Endothelial cell of umbilical vein (primary cell): ENCODE data around the gene CCN2. TPM values are rescaled to one million over a fixed set of nuclear protein-coding genes. Genes with fewer than 3 reads are reported as not detected.

ENCODE experiments used
- BruUV-seq: library from RNA; stranded (reverse); fragments of 400-500 nt; replicated peaks from 2 replicates; lab custom pipeline; 2021; lab: Mats Ljungman, UMichigan
- CTCF ChIA-PET: fragments of 300-600, 350-600 bp; sonication (Branson Sonifier 250); formaldehyde crosslinking; loops from one replicate; lab custom pipeline; 2021; ENCODE audit warnings: antibody characterized with exemption, inconsistent platforms; lab: Charles Lee
- POLR2A ChIA-PET: fragments of 300-600, 350-600 bp; sonication (Branson Sonifier 250); formaldehyde crosslinking; loops from one replicate; lab custom pipeline; 2021; ENCODE audit warnings: antibody characterized with exemption, inconsistent platforms; lab: Charles Lee
- DNase-seq: peaks from one replicate; pipeline ENCODE4 v3.0.0-alpha.2; 2011; ENCODE audit warnings: low read depth, low spot score
- FAIRE-seq: peaks from 2 replicates; lab custom pipeline; 2011; peaks lifted over from hg19 to GRCh38; lab: Jason Lieb, UNC
- H2AFZ ChIP-seq: 2 replicates; pipeline ENCODE4 v1.6.0; 2012; ENCODE audit warnings: low read depth, low read length, control low read depth, inconsistent platforms
- H3K27ac ChIP-seq: 2 replicates; pipeline ENCODE4 v1.5.1; 2011; ENCODE audit warnings: low read depth, mild to moderate bottlenecking, control low read depth, low read length, moderate library complexity; ENCODE audit not compliant: insufficient read depth
- H3K27me3 ChIP-seq, 2 experiments: 2 replicates each; pipeline versions ENCODE4 v1.6.0 to v1.6.1; 2011; ENCODE audit warnings: low read length in 2 of 2, mixed read lengths in 1 of 2; ENCODE audit not compliant: control insufficient read depth in 2 of 2, insufficient read depth in 2 of 2
- H3K36me3 ChIP-seq, 2 experiments: 2 replicates in 1 of 2; 3 replicates in 1 of 2; pipeline ENCODE4 v1.5.1; 2011; ENCODE audit warnings: low read length in 2 of 2, mild to moderate bottlenecking in 1 of 2, moderate library complexity in 1 of 2; ENCODE audit not compliant: control insufficient read depth in 2 of 2, insufficient read depth in 2 of 2; ENCODE audit errors: extremely low read depth in 1 of 2
- H3K4me1 ChIP-seq: 3 replicates; pipeline ENCODE4 v1.5.1; 2011; ENCODE audit warnings: mild to moderate bottlenecking, low read length; ENCODE audit not compliant: control insufficient read depth, insufficient read depth; ENCODE audit errors: extremely low read depth
- H3K4me2 ChIP-seq: 2 replicates; pipeline ENCODE4 v1.6.1; 2011; ENCODE audit warnings: low read length, control low read depth, mixed read lengths; ENCODE audit not compliant: insufficient read depth
- H3K4me3 ChIP-seq, 3 experiments: fragments of 200-600 bp in 1 of 3; sonication (generic), shearing (Covaris generic) in 1 of 3; replicated peaks in 1 of 3; 2 replicates each; pipeline ENCODE4 v1.5.1; 2011 to 2016; ENCODE audit warnings: control low read depth in 3 of 3, low read length in 3 of 3, mild to moderate bottlenecking in 2 of 3, inconsistent platforms in 1 of 3, low read depth in 1 of 3, moderate library complexity in 1 of 3; ENCODE audit not compliant: insufficient read depth in 1 of 3
- H3K79me2 ChIP-seq: 2 replicates; pipeline ENCODE4 v1.6.0; 2012; ENCODE audit warnings: low read length, inconsistent platforms; ENCODE audit not compliant: control insufficient read depth, insufficient read depth
- H3K9ac ChIP-seq: replicated peaks from 2 replicates; pipeline ENCODE3; 2011; ENCODE audit warnings: low read length, control low read depth; ENCODE audit not compliant: insufficient read depth; ENCODE audit errors: extremely low read depth
- H3K9me1 ChIP-seq: replicated peaks from 3 replicates; pipeline ENCODE4 v1.6.0; 2011; ENCODE audit warnings: mild to moderate bottlenecking, low read length; ENCODE audit not compliant: control insufficient read depth, insufficient read depth; ENCODE audit errors: extremely low read depth
- H3K9me3 ChIP-seq: replicated peaks from 2 replicates; pipeline ENCODE4 v1.5.1; 2012; ENCODE audit warnings: low read length, inconsistent platforms; ENCODE audit not compliant: control insufficient read depth, insufficient read depth
- H4K20me1 ChIP-seq: replicated peaks from 2 replicates; pipeline ENCODE3; 2011; ENCODE audit warnings: mild to moderate bottlenecking, low read length; ENCODE audit not compliant: control insufficient read depth, insufficient read depth; ENCODE audit errors: extremely low read depth
- CTCF ChIP-seq, 2 donors: IDR thresholded peaks; 1 replicate in 1 of 2; 2 replicates in 1 of 2; pipeline ENCODE4 v1.5.1; 2011; ENCODE audit warnings: low read length in 2 of 2, mild to moderate bottlenecking in 2 of 2, moderate library complexity in 2 of 2, control low read depth in 1 of 2, inconsistent platforms in 1 of 2, low read depth in 1 of 2; ENCODE audit not compliant: insufficient read depth in 1 of 2; ENCODE audit errors: extremely low read depth in 1 of 2
- EZH2 ChIP-seq: IDR thresholded peaks from 2 replicates; pipeline ENCODE4 v1.6.1; 2012; ENCODE audit warnings: borderline replicate concordance, low read depth, mild to moderate bottlenecking, moderate library complexity, low read length, inconsistent platforms; ENCODE audit not compliant: severe bottlenecking
- FOS ChIP-seq: IDR thresholded peaks from 2 replicates; pipeline ENCODE4 v1.6.1; 2011; ENCODE audit warnings: mild to moderate bottlenecking, low read length, moderate library complexity, borderline replicate concordance; ENCODE audit not compliant: insufficient read depth
- GATA2 ChIP-seq: IDR thresholded peaks from 2 replicates; pipeline ENCODE4 v1.7.0; 2011; ENCODE audit warnings: low read depth, mild to moderate bottlenecking, moderate library complexity, mixed read lengths, low read length; ENCODE audit not compliant: insufficient read length, insufficient read depth
- JUN ChIP-seq: IDR thresholded peaks from 2 replicates; pipeline ENCODE4 v1.6.1; 2011; ENCODE audit warnings: borderline replicate concordance, low read depth; ENCODE audit not compliant: insufficient read length, insufficient read depth
- MYC ChIP-seq: IDR thresholded peaks from one replicate; pipeline ENCODE4 v1.6.1; 2011; ENCODE audit warnings: mild to moderate bottlenecking, low read depth, low read length
- POLR2A ChIP-seq: IDR thresholded peaks from 2 replicates; pipeline ENCODE4 v1.6.1; 2012; ENCODE audit warnings: low read depth, mild to moderate bottlenecking, control low read depth, low read length
- POLR2AphosphoS5 ChIP-seq: IDR thresholded peaks from 2 replicates; pipeline ENCODE4 v1.6.1; 2012; ENCODE audit warnings: low read depth, mild to moderate bottlenecking, control low read depth, low read length, moderate library complexity; ENCODE audit not compliant: insufficient read depth
- dilution Hi-C: fragments of 300-500 bp; cut with MboI; formaldehyde crosslinking; loops from one replicate; pipeline ENCODE4 v1.15.0; 2019; ENCODE audit warnings: low sequenced_read_pairs; ENCODE audit not compliant: extremely low pct_ligation_motif_present
- intact Hi-C: fragments of 100-400 bp; cut with micrococcal nuclease; formaldehyde crosslinking; loops from one replicate; pipeline ENCODE4 v1.10.0; 2022
- polyA plus RNA-seq, 4 experiments: library from polyadenylated mRNA; depleted of rRNA in 3 of 4; stranded (reverse) in 3 of 4; unstranded in 1 of 4; fragments of >200 nt; gene quantifications; 2 replicates each; pipeline versions ENCODE4 v1.2.1 to v1.2.3, GENCODE V29; 2011 to 2012; ENCODE audit warnings: missing spikeins in 1 of 4
- total RNA-seq: library from RNA; stranded (reverse); gene quantifications from 2 replicates; pipeline ENCODE4 v1.2.3, GENCODE V29; 2021
- TF ChIP-seq, protein P1 (sequence below): IDR thresholded peaks from 2 replicates; pipeline ENCODE4 v1.6.1; 2011; ENCODE audit not compliant: insufficient read depth, insufficient read length

CCN2 gene
- total and polyA plus RNA-seq, 2 donors (not counting 3 experiments of a cell fraction or from before 2014, with no cell fraction given), result 1,926 to 2,488 TPM

DNA sequence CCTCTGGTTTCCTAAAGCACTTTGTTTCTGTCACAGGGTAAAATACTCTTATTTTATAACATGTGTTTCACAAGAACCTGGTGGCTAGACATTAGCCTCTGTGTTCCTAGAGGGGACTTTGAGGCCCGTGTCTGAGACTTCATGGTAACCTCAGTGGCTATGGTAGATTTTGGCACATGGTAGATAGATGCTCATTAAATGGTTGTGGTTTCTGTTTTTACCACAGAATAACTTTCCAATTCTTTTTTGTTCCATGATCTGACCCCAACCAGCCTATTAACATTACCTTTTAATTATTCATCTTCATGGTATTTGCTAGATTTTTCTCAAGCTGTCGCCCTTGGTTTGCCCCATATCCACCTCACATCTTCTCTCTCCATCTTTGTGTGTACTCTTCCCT is 34.3 kb downstream of the CCN2 start:
- TF ChIP-seq FOS (no peak), EZH2 (no peak), CTCF (IDR thresholded peaks at IDR 0.05; ENCODE audit: extremely low read depth in 1 of 2, insufficient read depth in 1 of 2, low read depth in 1 of 2, low read length in 2 of 2) (no peak), GATA2 (no peak), POLR2A (no peak), POLR2AphosphoS5 (no peak), JUN (no peak), MYC (no peak)
- TF ChIP-seq, protein P1, sequence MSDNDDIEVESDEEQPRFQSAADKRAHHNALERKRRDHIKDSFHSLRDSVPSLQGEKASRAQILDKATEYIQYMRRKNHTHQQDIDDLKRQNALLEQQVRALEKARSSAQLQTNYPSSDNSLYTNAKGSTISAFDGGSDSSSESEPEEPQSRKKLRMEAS, result no peak
- Histone ChIP-seq H3K4me2 (no peak overlapping the region), H3K27me3 (no peaks in the 10 kb centered on the region), H3K4me1 (peaks cover 2% of the 10 kb centered on the region), H3K9me1 (no peaks in the 10 kb centered on the region), H3K36me3 (no peaks in the 10 kb centered on the region), H4K20me1 (no peaks in the 10 kb centered on the region), H3K4me3 (no peak overlapping the region), H2AFZ (no peak overlapping the region), H3K9ac (no peak overlapping the region), H3K79me2 (no peaks in the 10 kb centered on the region), H3K9me3 (no peaks in the 10 kb centered on the region), H3K27ac (no peak overlapping the region)
- no TSS peak for BruUV-seq
- intact Hi-C loops (no loop called here), dilution Hi-C loops (no loop called here)
- POLR2A ChIA-PET, result no interaction called here
- no peak for FAIRE-seq
- CTCF ChIA-PET, result interaction anchor here (1.9 to 5.7 kb wide), 5 partner anchors 8 to 380 kb away, joined by 6 to 66 read pairs (median 29); no protein-coding TSS in a partner anchor
- DNase-seq, result no peak
